Stimulated activated CD8-positive, alpha-beta memory T cell treated with anti-CD3 and anti-CD28 coated beads, Interleukin-7, amount 100 ng/mL, for 24 hours (primary cell): ENCODE data around the gene PRKG1.
"Not testable (repeated sequence)": the region's sequence is repeated elsewhere in the genome, so short reads cannot be mapped to it uniquely, and the experiment has no call there.

Source experiments
- DNase-seq: peaks from one replicate; pipeline ENCODE4 v3.0.0-alpha.2; 2020; ENCODE audit warnings: low read depth

Gene PRKG1

GRCh38 chr10:51656503-51656902, 582.2 kb downstream of the PRKG1 start:
- no peak for DNase-seq

- no peak for DNase-seq
Measured at GRCh38 chr10:51658000-51658399, 583.7 kb downstream of the PRKG1 start.

GRCh38 chr10:51659344-51659743, 585.1 kb downstream of the PRKG1 start:
- DNase-seq: no peak

GRCh38 chr10:51663086-51663485, 588.8 kb downstream of the PRKG1 start:
- DNase-seq: no peak

- DNase-seq: no peak
Measured at GRCh38 chr10:51666456-51666855, 592.2 kb downstream of the PRKG1 start.

- no peak for DNase-seq
Measured at GRCh38 chr10:51667678-51668335, 593.5 kb downstream of the PRKG1 start.

- no peak for DNase-seq
Measured at GRCh38 chr10:51668336-51668689, 594.0 kb downstream of the PRKG1 start.

- DNase-seq: no peak
Measured at GRCh38 chr10:51669041-51669440, 594.8 kb downstream of the PRKG1 start.

- no peak for DNase-seq
Measured at GRCh38 chr10:51672039-51672535, 597.8 kb downstream of the PRKG1 start.

- DNase-seq: no peak
Measured at GRCh38 chr10:51675088-51675487, 600.8 kb downstream of the PRKG1 start.

GRCh38 chr10:51679841-51680240, 605.6 kb downstream of the PRKG1 start:
- DNase-seq: no peak

GRCh38 chr10:51683031-51683691, 608.9 kb downstream of the PRKG1 start:
- DNase-seq: no peak

GRCh38 chr10:51685768-51686167, 611.5 kb downstream of the PRKG1 start:
- no peak for DNase-seq

GRCh38 chr10:51687296-51687695, 613.0 kb downstream of the PRKG1 start:
- DNase-seq: no peak

GRCh38 chr10:51688826-51689225, 614.5 kb downstream of the PRKG1 start:
- not testable (repeated sequence) for DNase-seq

- DNase-seq: no peak
Measured at GRCh38 chr10:51689536-51689935, 615.2 kb downstream of the PRKG1 start.

- DNase-seq: no peak
Measured at GRCh38 chr10:51691135-51691534, 616.8 kb downstream of the PRKG1 start.

GRCh38 chr10:51694086-51694768, 619.9 kb downstream of the PRKG1 start:
- no peak for DNase-seq

- no peak for DNase-seq
Measured at GRCh38 chr10:51696251-51696650, 622.0 kb downstream of the PRKG1 start.

- DNase-seq: no peak
Measured at GRCh38 chr10:51698473-51699063, 624.3 kb downstream of the PRKG1 start.

GRCh38 chr10:51699145-51699474, 624.8 kb downstream of the PRKG1 start:
- DNase-seq: no peak

- DNase-seq: peak; percentile 79
Measured at GRCh38 chr10:51699475-51700227, 625.4 kb downstream of the PRKG1 start, which contains the start of gene CSTF2T. CSTF2T (minus strand) TSS chr10:51699595; CDS start chr10:51699549, 46 bp downstream.
